ENCODE data around the gene BSDC1. TPM values are rescaled to one million over a fixed set of nuclear protein-coding genes. Genes with fewer than 3 reads are reported as not detected.

Gene BSDC1
- total RNA-seq, 4 donors from 2014 or later: 49.4 to 92.1 (median 71.9) TPM

DNA sequence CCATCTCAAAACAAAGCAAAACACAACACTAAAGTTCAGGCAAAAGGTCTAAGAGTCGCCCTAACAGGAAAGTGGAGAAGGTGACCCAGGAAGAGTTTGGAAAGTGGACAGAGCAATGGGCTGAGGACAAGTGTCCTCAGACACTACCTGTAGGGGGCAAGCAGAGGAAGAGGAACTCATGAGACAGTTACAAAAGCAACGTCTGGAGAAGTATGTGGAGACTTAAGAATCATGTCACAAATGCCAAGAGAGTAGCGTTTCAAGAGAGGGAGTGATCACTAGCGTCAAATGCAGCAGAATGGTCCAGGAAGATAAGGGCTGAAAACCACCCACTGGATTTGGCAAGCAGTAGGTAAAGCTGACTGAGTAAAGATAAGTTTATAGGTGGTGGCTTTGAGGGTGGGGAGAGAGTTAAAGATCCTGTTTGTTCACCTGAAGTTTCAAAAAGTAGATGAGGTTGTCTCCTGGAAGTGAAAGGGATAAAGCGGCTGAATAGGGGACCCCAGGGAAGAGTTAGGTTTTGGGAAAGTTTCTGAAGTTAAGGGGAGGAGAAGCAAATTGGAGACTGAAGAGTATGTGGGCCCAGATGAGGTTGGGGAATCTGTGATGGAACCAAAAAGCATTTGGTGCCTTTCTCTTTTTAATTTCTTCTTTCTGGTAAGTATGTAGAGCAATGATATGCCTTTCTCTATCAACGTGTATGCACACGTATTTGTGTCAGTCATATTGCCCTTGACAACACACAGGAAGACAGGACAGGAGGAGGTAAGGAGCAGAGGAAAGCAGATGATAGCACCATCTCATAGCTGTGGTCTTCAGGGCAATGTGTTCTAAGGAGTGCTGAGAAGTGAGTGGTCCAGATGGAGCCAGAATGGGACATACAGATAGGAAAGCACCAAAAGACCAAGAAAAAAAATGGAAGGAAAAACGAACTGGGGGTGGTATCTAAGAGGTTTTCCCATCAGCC lies 3.1 kb downstream of the BSDC1 start:
- TF ChIP-seq, protein P1, sequence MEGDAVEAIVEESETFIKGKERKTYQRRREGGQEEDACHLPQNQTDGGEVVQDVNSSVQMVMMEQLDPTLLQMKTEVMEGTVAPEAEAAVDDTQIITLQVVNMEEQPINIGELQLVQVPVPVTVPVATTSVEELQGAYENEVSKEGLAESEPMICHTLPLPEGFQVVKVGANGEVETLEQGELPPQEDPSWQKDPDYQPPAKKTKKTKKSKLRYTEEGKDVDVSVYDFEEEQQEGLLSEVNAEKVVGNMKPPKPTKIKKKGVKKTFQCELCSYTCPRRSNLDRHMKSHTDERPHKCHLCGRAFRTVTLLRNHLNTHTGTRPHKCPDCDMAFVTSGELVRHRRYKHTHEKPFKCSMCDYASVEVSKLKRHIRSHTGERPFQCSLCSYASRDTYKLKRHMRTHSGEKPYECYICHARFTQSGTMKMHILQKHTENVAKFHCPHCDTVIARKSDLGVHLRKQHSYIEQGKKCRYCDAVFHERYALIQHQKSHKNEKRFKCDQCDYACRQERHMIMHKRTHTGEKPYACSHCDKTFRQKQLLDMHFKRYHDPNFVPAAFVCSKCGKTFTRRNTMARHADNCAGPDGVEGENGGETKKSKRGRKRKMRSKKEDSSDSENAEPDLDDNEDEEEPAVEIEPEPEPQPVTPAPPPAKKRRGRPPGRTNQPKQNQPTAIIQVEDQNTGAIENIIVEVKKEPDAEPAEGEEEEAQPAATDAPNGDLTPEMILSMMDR (IDR thresholded peaks at IDR 0.05; ENCODE audit: low read depth): no peak

DNA sequence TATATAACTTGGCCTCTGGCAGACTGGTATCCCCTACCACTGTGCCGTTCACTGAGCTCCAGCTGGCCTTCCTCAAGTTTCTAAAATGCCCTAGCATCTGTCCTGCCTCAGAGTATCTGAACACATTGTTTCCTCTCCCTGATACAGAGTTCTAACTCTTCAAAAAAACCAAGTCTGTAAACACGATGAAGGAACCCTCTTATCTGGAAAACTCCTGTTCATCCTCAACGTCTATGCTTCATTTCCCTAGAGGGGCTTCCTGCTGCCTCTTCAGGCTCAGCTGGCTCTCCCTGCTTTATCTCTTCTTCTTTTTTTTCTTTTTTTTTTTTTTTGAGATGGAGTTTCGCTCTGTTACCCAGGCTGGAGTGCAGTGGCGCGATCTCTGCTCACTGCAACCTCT lies 5.6 kb downstream of the BSDC1 start:
- TF ChIP-seq, protein P1 (IDR thresholded peaks at IDR 0.05; ENCODE audit: low read depth): no peak

DNA sequence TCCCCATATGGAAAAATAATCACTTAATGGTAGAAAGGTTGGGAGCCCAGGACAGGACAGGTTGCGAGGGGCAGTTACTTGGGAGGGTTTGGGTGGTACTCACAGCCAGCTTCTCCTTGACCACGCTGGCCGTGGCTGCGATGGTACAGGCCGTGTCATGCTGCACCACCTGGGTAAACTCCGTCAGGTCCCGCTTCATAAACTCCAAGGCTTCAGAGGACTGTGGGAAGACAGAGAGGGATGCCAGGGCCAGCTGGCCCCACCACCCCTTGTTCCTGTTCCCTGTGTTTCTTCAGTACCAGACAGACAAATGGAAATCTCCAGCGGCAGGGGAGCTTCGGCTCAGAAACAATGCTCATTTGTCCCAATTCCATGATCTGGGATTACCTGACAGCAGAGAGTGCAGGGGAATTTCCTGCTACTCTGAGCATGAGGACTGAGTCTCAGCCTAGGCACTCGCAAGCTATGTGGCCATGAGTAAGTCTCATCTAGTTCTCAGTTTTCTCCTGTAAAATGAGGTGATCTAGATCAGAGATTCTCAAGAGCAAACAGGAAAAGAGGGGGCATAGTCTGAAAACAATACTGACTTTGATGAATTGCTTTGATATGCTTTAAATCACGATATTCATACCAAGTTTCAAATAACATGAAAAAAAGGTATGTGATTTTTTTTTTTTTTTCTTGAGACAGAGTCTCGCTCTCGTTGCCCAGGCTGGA lies 7.4 kb downstream of the BSDC1 start:
- TF ChIP-seq, protein P1 (IDR thresholded peaks at IDR 0.05; ENCODE audit: low read depth): no peak

DNA sequence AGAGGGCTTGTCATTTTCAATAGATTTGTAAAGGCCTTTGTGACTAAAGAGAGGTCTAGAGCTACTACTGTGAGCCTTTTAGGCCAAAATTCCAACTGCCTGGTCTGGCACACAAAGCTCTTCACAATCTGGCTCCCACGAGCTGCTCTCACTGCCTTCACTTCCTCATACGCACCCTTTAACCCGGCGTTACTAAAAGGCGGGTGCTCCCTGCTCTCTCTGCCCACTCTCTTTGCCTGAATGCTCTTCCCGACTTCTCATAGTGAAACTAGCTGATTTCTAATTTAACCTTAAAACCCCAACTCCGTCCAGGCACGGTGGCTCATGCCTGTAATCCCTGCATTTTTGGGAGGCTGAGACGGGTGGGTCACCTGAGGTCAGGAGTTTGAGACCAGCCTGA lies 14.2 kb downstream of the BSDC1 start:
- TF ChIP-seq, protein P1 (IDR thresholded peaks at IDR 0.05; ENCODE audit: low read depth): no peak

DNA sequence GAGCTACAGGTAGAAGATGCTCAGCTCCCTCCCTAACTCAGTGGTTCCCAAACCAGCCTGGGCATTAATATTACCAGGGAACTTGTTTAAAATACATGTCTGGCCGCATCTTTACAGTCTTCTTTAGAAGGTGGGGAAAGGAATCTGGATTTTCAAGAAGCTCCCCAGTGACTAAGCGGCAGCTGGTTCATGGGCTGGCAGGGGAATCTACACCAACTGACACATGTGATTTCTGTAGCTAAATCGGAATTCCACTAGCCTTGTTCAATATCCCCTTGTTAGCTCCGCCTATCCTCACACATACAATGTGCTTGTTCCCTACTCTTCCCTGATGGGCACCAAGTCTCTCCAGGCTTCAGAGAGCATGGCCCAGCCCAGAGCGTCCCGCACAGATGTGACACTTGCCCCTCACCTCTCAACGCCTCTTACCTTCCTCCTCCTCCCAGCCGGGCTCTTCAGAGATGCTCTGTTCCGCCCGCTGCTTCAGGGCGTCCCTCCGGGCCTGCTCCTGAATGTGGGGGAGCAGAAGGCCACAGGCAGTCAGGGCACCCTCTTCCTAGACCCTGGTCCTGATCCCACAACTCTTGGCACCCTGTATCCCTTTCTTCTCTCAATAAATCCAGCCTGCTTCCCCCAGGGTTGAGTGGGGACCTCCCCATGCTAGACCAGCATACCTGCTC lies 16.6 kb downstream of the BSDC1 start:
- TF ChIP-seq, protein P1 (IDR thresholded peaks at IDR 0.05; ENCODE audit: low read depth): no peak

DNA sequence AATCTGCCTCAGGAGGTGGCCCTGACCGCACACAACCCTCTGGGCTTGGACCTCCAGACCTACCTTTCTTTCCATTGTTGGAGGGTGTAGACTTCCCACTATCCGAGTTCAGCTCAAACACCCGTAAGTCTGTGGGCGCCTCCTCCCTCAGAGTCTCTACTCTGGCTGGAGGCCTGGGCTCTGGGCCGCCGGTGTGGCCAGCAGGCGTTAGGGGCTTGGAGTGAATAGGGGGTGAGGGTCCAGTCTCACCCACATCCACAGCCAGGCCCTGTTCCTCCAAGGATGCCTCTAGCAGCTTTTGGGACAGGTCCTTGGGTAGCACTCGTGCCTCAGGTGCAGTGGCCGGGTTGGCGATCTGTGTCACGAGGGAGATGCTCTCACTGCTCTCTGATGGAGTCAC lies 18.0 kb downstream of the BSDC1 start:
- TF ChIP-seq, protein P1 (IDR thresholded peaks at IDR 0.05; ENCODE audit: low read depth): no peak
